Stomach (tissue), 9 donors: ENCODE measurements around the gene SWT1. TPM values are rescaled to one million over a fixed set of nuclear protein-coding genes. Genes with fewer than 3 reads are reported as not detected.

Experiments
- DNase-seq, 2 donors: peaks; one replicate each; pipeline versions ENCODE4 v3.0.0 to v3.0.0-alpha.2; 2013 to 2019
- H3K27ac ChIP-seq, 5 donors: fragments of 200-600 bp in 4 of 5; sonication (generic) in 4 of 5; one replicate each; pipeline ENCODE4 v1.5.1; 2013 to 2019; ENCODE audit warnings: mild to moderate bottlenecking in 1 of 5, moderate library complexity in 1 of 5
- H3K27me3 ChIP-seq, 3 donors: fragments of 200-600 bp; sonication (generic); one replicate each; pipeline ENCODE4 v1.5.1; 2017 to 2019; ENCODE audit warnings: mixed run types in 1 of 3
- H3K36me3 ChIP-seq, 4 donors: fragments of 200-600 bp; sonication (generic); 1 replicate in 3 of 4; 2 replicates in 1 of 4; pipeline ENCODE4 v1.5.1; 2016 to 2019
- H3K4me1 ChIP-seq, 4 donors: fragments of 200-600 bp; sonication (generic); one replicate each; pipeline ENCODE4 v1.5.1; 2016 to 2019
- H3K4me3 ChIP-seq, 4 donors: fragments of 200-600 bp; sonication (generic) in 3 of 4; one replicate each; pipeline ENCODE4 v1.5.1; 2016 to 2019; ENCODE audit warnings: mild to moderate bottlenecking in 1 of 4
- H3K9me3 ChIP-seq, 4 donors: fragments of 200-600 bp; sonication (generic); one replicate each; pipeline ENCODE4 v1.5.1; 2016 to 2019
- CTCF ChIP-seq, 7 experiments: fragments of 450-650 bp in 4 of 7; fragments of 200-600 bp in 3 of 7; sonication (generic) in 3 of 7; IDR thresholded peaks; one replicate each; pipeline ENCODE4 v1.5.1; 2016 to 2019; ENCODE audit warnings: antibody characterized with exemption in 7 of 7, control low read depth in 2 of 7, mild to moderate bottlenecking in 1 of 7
- EP300 ChIP-seq: sonication (generic); formaldehyde crosslinking; IDR thresholded peaks from one replicate; pipeline ENCODE4 v1.6.1; 2017; ENCODE audit warnings: antibody characterized with exemption
- POLR2A ChIP-seq, 4 donors: fragments of 450-650 bp; IDR thresholded peaks; one replicate each; pipeline ENCODE4 v1.6.1; 2016; ENCODE audit warnings: antibody characterized with exemption in 4 of 4, control low read depth in 2 of 4, mild to moderate bottlenecking in 1 of 4, moderate library complexity in 1 of 4
- POLR2AphosphoS5 ChIP-seq, 3 donors: sonication (generic); formaldehyde crosslinking; IDR thresholded peaks; one replicate each; pipeline ENCODE4 v1.6.1; 2016; ENCODE audit warnings: antibody characterized with exemption in 3 of 3
- WGBS, 5 donors: extraction: QIAGEN DNeasy Blood & Tissue Kit in 3 of 5; methylation state at CpG; one replicate each; pipeline versions ENCODE4 v1.1.5 to v1.1.7; 2013 to 2018; 5-methylcytosine and 5-hydroxymethylcytosine counted together
- intact Hi-C: fragments of 100-400 bp; cut with DNase I; formaldehyde crosslinking; loops from one replicate; pipeline ENCODE4 v1.15.1; 2023; ENCODE audit warnings: low total_unique reads
- polyA plus RNA-seq, 3 donors: library from polyadenylated mRNA; stranded (reverse); fragments of 200-250 nt; gene quantifications; one replicate each; pipeline ENCODE4 v1.2.3, GENCODE V29; 2013
- total RNA-seq, 5 donors: library from RNA; depleted of rRNA; stranded (reverse); fragments of >200 nt; gene quantifications; one replicate each; pipeline versions ENCODE4 v1.1.0 to v1.2.3, GENCODE V29; 2014 to 2016
- donor health status: healthy with polysubstance abuse.
- donor health status: Bipolar disorder and iron deficiency.
- donor health status: healthy.

SWT1 gene
- total and polyA plus RNA-seq, 8 donors = 2.4 to 35.6 (median 7.3) TPM

DNA sequence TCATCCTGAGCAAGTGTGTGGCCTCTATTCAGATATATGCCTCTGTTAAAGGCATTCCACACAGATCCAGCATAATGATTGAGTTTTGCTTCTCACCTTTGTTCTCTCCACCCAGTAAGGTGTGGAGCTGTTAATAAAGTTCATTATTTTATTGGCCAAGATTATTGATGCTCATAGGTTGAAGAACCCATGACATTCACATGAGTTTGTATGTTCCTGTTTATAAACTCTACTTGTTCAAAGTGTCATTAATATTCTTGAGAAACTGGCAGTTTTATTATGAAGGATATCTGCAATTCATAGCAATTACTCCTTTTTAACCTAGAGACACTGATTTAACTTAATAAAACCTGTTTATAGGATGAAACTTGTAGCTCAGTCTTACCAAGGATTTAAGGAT is 138.1 kb downstream of the SWT1 start:
- peaks cover 27 to 67% (median 61%) of the 10 kb centered on the region in 4 donors for H3K36me3 ChIP-seq
- intact Hi-C loops = no loop called here

DNA sequence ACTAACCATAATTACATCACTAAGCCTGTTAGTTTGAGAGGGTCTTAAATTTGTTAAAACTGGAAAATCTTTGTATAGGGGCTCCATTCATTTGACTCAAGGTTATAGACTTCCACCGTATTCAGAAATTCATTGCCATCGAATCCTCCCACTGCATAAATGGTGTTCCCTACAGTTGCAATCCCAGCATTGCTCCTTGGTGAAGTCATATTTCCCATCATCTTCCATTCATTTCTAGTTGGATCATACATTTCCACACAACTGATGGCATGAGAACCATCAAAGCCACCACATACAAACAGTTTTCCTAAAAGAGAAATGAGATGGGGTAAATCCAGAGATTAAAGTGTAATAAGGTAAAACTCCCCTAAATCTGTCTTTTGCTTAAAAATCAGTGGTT is 141.0 kb downstream of the SWT1 start:
- no peaks in the 10 kb centered on the region for H3K9me3 ChIP-seq
- intact Hi-C loops = no loop called here
- TF ChIP-seq POLR2AphosphoS5 (IDR thresholded peaks at IDR 0.05) = no peak
- no peak for TF ChIP-seq POLR2A (IDR thresholded peaks at IDR 0.05)
- TF ChIP-seq EP300 = no peak
- H3K4me1 ChIP-seq = peaks cover 0 to 9% (median 0%) of the 10 kb centered on the region in 4 donors
- H3K4me3 ChIP-seq = no peak overlapping the region
- no peak for DNase-seq
- 85 to 99% (median 91%) methylated on average over 2 of the region's 2 CpGs for WGBS, 5 donors
- H3K27ac ChIP-seq = no peak overlapping the region
- no peaks in the 10 kb centered on the region for H3K27me3 ChIP-seq
- peaks cover 44 to 96% (median 89%) of the 10 kb centered on the region in 4 donors for H3K36me3 ChIP-seq

More for the DNA sequence above, 138.1 kb downstream of the SWT1 start:
- Histone ChIP-seq H3K27me3 (no peaks in the 10 kb centered on the region), H3K4me3 (no peak overlapping the region), H3K9me3 (no peaks in the 10 kb centered on the region), H3K4me1 (peaks cover 0 to 16% (median 0%) of the 10 kb centered on the region in 4 donors), H3K27ac (no peak overlapping the region)
- no peak for DNase-seq
- TF ChIP-seq EP300 (no peak), POLR2AphosphoS5 (IDR thresholded peaks at IDR 0.05) (no peak), CTCF (IDR thresholded peaks at IDR 0.05) (no peak), POLR2A (IDR thresholded peaks at IDR 0.05) (no peak)

DNA sequence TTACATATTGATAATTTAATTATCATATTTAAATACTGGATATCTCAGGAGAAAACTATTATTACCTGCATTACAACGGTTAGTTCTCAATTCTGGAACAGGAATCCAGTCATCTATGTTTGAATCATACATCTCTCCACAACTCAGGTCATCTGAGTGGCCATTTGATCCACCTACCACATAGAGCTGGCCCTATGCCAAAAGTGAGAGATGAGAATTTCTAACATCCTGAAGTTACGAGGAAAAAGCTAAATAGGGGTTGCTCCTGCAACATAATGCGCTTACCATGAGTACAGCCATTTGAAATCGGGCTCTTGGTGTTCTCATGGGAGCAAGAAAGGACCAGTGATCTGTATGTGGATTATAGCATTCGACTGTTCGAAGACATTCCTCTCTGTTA is 143.2 kb downstream of the SWT1 start:
- intact Hi-C loops = no loop called here
- no peaks in the 10 kb centered on the region for H3K27me3 ChIP-seq
- H3K9me3 ChIP-seq = no peaks in the 10 kb centered on the region
- H3K36me3 ChIP-seq = peaks cover 57 to 100% (median 98%) of the 10 kb centered on the region in 4 donors
- H3K4me1 ChIP-seq = no peaks in the 10 kb centered on the region
- no peak for TF ChIP-seq POLR2AphosphoS5 (IDR thresholded peaks at IDR 0.05)
- TF ChIP-seq CTCF (IDR thresholded peaks at IDR 0.05) = no peak
- TF ChIP-seq POLR2A (IDR thresholded peaks at IDR 0.05) = no peak
- TF ChIP-seq EP300 = no peak
- DNase-seq = no peak
- 85 to 92% (median 88%) methylated on average over 6 of the region's 6 CpGs for WGBS, 5 donors
- no peak overlapping the region for H3K27ac ChIP-seq
- no peak overlapping the region for H3K4me3 ChIP-seq

GRCh38 chr1:185305419-185305818 is 148.5 kb downstream of the SWT1 start:
- WGBS, 5 donors = 86 to 94% (median 92%) methylated on average over 3 of the region's 3 CpGs
- H3K36me3 ChIP-seq = peaks cover 76 to 100% (median 98%) of the 10 kb centered on the region in 4 donors
- no peak overlapping the region for H3K4me3 ChIP-seq
- H3K27me3 ChIP-seq = no peaks in the 10 kb centered on the region
- no peaks in the 10 kb centered on the region for H3K9me3 ChIP-seq
- H3K27ac ChIP-seq = no peak overlapping the region
- peaks cover 0 to 12% (median 5%) of the 10 kb centered on the region in 4 donors for H3K4me1 ChIP-seq
- TF ChIP-seq CTCF (IDR thresholded peaks at IDR 0.05) (no peak), POLR2A (IDR thresholded peaks at IDR 0.05) (no peak), EP300 (no peak), POLR2AphosphoS5 (IDR thresholded peaks at IDR 0.05) (no peak)
- DNase-seq = no peak
- intact Hi-C loops = no loop called here

DNA sequence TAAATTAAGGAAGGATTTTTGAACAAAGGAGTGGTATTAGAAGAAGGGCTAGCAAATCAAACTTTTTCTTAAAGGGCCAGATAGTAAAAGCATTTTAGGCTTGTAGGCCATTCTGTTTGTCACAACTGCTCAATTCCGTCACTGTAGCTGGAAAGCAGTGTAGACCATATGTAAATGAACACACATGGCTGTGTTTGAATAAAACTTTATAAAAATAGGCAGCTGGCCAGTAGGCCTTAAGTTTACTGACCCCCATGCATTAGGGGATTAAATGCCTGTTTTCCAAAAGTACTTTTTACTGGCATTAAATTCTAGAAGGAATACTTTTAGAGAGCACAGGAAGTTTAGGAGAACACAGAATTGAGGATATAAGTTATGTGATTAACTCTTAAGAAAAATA is 151.2 kb downstream of the SWT1 start:
- WGBS, 5 donors = 83 to 94% (median 89%) methylated on average over 1 of the region's 1 CpG

More for the DNA sequence above, 151.2 kb downstream of the SWT1 start:
- peaks cover 64 to 80% (median 78%) of the 10 kb centered on the region in 4 donors for H3K36me3 ChIP-seq
- DNase-seq = no peak
- H3K27me3 ChIP-seq = no peaks in the 10 kb centered on the region
- H3K4me1 ChIP-seq = peaks cover 5 to 38% (median 27%) of the 10 kb centered on the region in 4 donors
- H3K4me3 ChIP-seq = no peak overlapping the region
- intact Hi-C loops = no loop called here
- H3K27ac ChIP-seq = no peak overlapping the region
- no peak for TF ChIP-seq POLR2AphosphoS5 (IDR thresholded peaks at IDR 0.05)
- TF ChIP-seq POLR2A (IDR thresholded peaks at IDR 0.05) = no peak
- no peak for TF ChIP-seq EP300
- TF ChIP-seq CTCF (IDR thresholded peaks at IDR 0.05) = no peak
- no peaks in the 10 kb centered on the region for H3K9me3 ChIP-seq
